Loucy (cell line): ENCODE results near the gene HEMGN.

Source experiments
- CTCF ChIP-seq: fragments of 200-600 bp; sonication (generic); conservative IDR thresholded peaks from 2 replicates; pipeline ENCODE4 v1.5.1; 2014; ENCODE audit warnings: mild to moderate bottlenecking, antibody characterized with exemption, low read length
- EZH2phosphoT487 ChIP-seq: fragments of 200-600 bp; IDR thresholded peaks from 2 replicates; pipeline ENCODE4 v1.6.1; 2018; ENCODE audit warnings: antibody characterized with exemption, mild to moderate bottlenecking, moderate library complexity, borderline replicate concordance

GRCh38 chr9:97928986-97929604, 8.9 kb downstream of the HEMGN start:
- TF ChIP-seq CTCF, result no peak
- no peak for TF ChIP-seq EZH2phosphoT487
